ENCODE data around the gene RERG. TPM values are rescaled to one million over a fixed set of nuclear protein-coding genes. Genes with fewer than 3 reads are reported as not detected.

The RERG gene
- polyA plus RNA-seq, 1 experiment, result not detected

DNA sequence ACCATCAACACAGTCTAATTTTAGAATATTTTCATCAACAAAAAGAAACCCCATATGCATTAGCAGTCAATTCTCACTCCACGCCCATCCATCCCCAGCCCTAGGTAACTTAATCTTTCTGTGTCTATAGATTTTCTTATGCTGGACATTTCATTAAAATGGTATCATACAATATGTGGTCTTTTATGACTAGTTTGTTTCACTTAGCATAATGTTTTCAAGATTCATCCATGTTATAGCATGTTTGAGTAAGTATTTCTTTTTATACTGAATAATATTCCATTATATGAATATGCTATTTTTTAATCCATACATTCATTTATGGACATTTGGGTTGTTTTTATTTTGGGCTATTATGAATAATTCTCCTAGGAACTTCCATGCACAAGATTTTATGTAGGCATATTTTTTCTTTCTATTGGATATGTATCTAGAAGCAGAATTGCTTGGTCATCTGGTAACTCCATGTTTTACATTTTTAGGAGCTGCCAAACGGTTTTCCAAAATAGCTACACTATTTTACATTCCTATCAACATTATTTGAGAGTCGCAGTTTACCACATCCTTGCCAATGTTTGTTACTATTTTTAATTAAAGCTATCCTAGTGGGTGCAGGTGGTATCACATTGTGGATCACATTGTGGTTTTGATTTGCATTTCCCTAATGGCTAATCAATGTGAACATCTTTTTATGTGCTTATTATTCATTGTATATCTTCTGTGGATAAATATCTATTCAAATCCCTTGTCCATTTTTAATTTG, 49.0 kb downstream of the RERG start:
- Histone ChIP-seq H3K4me3 (ENCODE audit: low read depth, low read length) (no peak overlapping the region), H3K27me3 (ENCODE audit: control insufficient read depth, insufficient read depth, low read length) (no peaks in the 10 kb centered on the region), H3K36me3 (ENCODE audit: control insufficient read depth, insufficient read depth, low read length) (no peaks in the 10 kb centered on the region)
- ChIA-PET CTCF (interaction anchor here (0.6 kb wide), 1 partner anchor 48 kb away, joined by 3 read pairs; no protein-coding TSS in a partner anchor), POLR2A (no interaction called here)
- TF ChIP-seq, protein P1, sequence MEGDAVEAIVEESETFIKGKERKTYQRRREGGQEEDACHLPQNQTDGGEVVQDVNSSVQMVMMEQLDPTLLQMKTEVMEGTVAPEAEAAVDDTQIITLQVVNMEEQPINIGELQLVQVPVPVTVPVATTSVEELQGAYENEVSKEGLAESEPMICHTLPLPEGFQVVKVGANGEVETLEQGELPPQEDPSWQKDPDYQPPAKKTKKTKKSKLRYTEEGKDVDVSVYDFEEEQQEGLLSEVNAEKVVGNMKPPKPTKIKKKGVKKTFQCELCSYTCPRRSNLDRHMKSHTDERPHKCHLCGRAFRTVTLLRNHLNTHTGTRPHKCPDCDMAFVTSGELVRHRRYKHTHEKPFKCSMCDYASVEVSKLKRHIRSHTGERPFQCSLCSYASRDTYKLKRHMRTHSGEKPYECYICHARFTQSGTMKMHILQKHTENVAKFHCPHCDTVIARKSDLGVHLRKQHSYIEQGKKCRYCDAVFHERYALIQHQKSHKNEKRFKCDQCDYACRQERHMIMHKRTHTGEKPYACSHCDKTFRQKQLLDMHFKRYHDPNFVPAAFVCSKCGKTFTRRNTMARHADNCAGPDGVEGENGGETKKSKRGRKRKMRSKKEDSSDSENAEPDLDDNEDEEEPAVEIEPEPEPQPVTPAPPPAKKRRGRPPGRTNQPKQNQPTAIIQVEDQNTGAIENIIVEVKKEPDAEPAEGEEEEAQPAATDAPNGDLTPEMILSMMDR (IDR thresholded peaks at IDR 0.05; ENCODE audit: insufficient read depth, low read depth, low read length), result no peak
- DNase-seq (ENCODE audit: low read depth), result no peak

DNA sequence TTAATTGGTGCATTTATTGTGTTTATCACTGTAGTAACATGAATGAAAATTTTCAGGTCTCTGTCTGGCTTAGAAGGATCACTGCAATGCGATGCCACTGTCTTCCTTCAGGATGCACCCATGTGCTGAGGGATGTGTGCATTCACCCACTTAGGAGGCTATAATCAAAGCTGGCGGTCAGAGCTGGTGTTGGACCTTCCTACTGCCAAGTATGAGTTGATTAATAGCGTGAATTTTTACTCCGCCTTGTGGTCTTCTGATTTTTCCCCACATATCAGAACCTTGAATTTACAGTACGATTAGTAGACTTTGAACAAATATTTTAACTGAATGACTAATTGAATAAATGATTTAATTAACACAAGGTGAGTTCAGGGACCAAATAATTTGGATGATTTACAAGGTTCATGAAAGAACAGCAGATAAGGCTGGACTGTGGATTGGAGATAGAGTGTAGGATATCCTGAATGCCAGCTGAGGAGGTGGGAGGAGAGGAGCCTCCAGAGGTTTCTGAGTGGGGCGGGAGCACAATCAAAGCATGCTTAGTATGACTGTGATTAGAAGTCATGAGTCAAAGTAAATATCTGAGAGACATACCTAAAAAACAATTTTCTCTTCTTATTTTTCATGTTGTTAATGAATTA, 50.1 kb downstream of the RERG start:
- ChIA-PET POLR2A (no interaction called here), CTCF (no interaction called here)

DNA sequence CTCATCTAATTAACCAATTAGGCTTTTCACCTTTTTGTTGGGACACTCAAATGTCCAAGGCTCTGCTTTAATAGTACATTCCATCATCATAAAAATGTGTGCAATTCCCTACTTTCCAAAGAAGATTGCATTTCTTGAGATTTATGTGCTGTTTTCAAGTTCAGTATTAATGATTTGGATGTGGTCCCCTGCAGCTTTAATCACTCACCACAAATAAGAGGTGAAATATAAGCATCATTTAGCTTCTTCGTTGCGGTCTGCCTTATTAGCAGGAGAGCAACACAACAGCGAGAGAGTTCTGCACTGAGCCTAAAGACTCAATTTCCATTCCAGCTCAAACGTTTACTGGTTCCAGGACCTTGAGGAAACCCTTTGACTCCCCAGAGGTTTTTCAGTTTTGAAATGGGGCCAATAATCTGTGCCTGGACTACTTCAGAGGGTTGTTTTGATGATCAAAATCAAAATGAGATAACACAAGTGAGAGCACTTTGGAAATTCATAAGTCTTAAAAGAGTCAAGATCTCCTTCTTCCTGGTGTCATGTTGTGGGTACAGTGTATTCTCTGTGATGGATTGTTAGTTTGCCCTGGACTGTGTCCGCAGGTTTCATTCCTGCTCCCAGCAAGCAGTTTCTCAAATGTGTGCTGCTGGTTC, 53.1 kb downstream of the RERG start:
- TF ChIP-seq, protein P1 (IDR thresholded peaks at IDR 0.05; ENCODE audit: insufficient read depth, low read depth, low read length), result no peak
- CTCF ChIA-PET, result no interaction called here

More for the DNA sequence above, 50.1 kb downstream of the RERG start:
- Histone ChIP-seq H3K4me3 (ENCODE audit: low read depth, low read length) (no peak overlapping the region), H3K27me3 (ENCODE audit: control insufficient read depth, insufficient read depth, low read length) (no peaks in the 10 kb centered on the region), H3K36me3 (ENCODE audit: control insufficient read depth, insufficient read depth, low read length) (no peaks in the 10 kb centered on the region)
- TF ChIP-seq, protein P1 (IDR thresholded peaks at IDR 0.05; ENCODE audit: insufficient read depth, low read depth, low read length), result no peak
- DNase-seq (ENCODE audit: low read depth), result no peak

DNA sequence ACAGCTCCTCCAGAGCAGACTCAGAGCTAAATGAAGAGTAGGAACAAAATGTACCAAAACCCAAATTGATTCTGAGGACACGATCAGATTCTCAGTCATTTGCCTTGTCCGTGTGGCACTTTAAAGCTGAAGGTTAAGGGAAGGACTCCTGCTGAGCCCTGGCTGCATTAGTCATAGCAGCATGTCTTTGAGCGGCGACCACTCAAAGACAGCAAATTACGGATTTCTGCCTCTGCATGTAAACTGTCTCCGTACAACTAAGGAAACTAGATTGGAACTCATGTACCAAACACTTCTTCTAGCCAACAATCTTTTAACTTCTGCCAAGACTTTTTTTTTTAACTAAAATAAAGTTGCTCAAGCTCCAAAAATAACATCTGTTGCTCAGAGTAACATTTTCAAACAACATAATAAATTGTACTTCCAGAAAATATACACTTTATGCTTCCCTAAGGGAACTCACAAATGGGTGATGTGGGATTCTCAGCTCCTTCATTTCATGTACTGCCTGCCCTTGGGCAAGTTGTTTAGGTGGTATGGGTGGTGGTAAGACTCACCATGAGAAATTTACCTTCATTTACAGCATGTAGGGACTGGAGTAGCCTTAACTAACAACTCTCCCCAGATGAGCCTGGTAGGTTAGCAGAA, 56.1 kb downstream of the RERG start:
- Histone ChIP-seq H3K27me3 (ENCODE audit: control insufficient read depth, insufficient read depth, low read length) (no peaks in the 10 kb centered on the region), H3K4me3 (ENCODE audit: low read depth, low read length) (no peak overlapping the region), H3K36me3 (ENCODE audit: control insufficient read depth, insufficient read depth, low read length) (no peaks in the 10 kb centered on the region)
- POLR2A ChIA-PET, result no interaction called here
- no peak for DNase-seq (ENCODE audit: low read depth)
- TF ChIP-seq, protein P1 (IDR thresholded peaks at IDR 0.05; ENCODE audit: insufficient read depth, low read depth, low read length), result no peak
- CTCF ChIA-PET, result no interaction called here

More for the DNA sequence above, 53.1 kb downstream of the RERG start:
- no peaks in the 10 kb centered on the region for H3K36me3 ChIP-seq (ENCODE audit: control insufficient read depth, insufficient read depth, low read length)
- no peak for DNase-seq (ENCODE audit: low read depth)
- POLR2A ChIA-PET, result no interaction called here
- no peaks in the 10 kb centered on the region for H3K27me3 ChIP-seq (ENCODE audit: control insufficient read depth, insufficient read depth, low read length)
- no peak overlapping the region for H3K4me3 ChIP-seq (ENCODE audit: low read depth, low read length)
